ENCODE measurements around the gene PHLPP1.

The PHLPP1 gene

DNA sequence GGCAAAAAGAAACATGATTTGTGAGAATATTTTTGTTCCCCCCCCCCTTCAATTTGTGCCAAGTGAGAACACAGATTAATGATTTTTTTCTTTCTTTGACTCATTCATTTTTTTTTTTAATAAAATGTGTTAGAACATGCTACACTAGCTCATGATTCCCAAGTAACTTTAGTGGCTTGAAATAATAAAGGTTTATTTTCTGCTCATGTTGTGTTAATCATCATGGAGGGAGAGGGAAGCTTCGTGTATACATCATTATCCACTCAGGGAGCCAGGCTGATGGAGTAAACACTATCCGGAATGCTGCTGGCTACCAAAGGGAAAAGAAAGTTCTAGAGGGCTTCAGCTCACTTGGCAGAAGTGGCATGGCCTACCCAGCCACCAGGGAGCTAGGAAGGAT lies 40.6 kb downstream of the PHLPP1 start:
- Histone ChIP-seq H3K9me3 (ENCODE audit: control insufficient read depth, low read length) (no peaks in the 10 kb centered on the region), H3K4me1 (peaks cover 4% of the 10 kb centered on the region), H3K9ac (no peak overlapping the region), H2AFZ (no peak overlapping the region), H3K79me2 (peaks cover 3% of the 10 kb centered on the region), H3K27ac (no peak overlapping the region), H3K27me3 (ENCODE audit: control insufficient read depth, insufficient read depth, low read length) (no peaks in the 10 kb centered on the region), H3K4me2 (ENCODE audit: low read length) (no peak overlapping the region), H3K4me3 (ENCODE audit: low read depth, low read length) (no peak overlapping the region), H3K36me3 (ENCODE audit: control insufficient read depth, insufficient read depth, low read length) (no peaks in the 10 kb centered on the region)
- TF ChIP-seq, protein P1, sequence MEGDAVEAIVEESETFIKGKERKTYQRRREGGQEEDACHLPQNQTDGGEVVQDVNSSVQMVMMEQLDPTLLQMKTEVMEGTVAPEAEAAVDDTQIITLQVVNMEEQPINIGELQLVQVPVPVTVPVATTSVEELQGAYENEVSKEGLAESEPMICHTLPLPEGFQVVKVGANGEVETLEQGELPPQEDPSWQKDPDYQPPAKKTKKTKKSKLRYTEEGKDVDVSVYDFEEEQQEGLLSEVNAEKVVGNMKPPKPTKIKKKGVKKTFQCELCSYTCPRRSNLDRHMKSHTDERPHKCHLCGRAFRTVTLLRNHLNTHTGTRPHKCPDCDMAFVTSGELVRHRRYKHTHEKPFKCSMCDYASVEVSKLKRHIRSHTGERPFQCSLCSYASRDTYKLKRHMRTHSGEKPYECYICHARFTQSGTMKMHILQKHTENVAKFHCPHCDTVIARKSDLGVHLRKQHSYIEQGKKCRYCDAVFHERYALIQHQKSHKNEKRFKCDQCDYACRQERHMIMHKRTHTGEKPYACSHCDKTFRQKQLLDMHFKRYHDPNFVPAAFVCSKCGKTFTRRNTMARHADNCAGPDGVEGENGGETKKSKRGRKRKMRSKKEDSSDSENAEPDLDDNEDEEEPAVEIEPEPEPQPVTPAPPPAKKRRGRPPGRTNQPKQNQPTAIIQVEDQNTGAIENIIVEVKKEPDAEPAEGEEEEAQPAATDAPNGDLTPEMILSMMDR (IDR thresholded peaks at IDR 0.05), result no peak

DNA sequence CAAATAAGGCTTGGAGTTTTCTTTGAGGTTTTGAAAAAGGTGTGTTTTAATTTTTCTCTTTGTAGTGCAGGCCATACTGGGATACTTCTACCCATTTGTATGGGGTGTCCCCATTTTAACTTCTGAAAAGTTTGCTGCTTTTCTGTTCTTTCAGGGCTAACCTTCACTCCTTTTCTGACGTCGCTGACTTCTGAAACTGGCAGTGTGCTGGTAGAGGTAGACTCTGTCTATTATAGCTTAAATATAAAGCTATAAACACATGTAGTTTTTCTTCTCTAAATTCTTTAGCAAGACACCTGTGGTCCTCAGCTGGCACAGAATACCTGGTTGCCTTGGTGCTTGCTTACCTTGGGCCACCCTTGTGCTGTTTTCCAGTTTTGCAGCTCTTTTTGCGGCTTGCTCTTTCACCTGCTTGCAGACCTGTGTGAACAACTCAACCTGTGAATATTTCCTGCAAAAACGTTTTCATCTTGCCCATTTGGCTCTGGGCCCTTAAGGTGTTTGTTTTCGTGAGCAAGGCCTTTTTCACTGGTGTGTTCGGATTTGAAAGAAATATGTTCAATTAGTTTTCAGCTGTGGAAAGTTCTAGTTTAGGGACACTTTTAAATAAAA lies 42.2 kb downstream of the PHLPP1 start:
- Histone ChIP-seq H3K9ac (no peak overlapping the region), H3K4me3 (ENCODE audit: low read depth, low read length) (no peak overlapping the region)

DNA sequence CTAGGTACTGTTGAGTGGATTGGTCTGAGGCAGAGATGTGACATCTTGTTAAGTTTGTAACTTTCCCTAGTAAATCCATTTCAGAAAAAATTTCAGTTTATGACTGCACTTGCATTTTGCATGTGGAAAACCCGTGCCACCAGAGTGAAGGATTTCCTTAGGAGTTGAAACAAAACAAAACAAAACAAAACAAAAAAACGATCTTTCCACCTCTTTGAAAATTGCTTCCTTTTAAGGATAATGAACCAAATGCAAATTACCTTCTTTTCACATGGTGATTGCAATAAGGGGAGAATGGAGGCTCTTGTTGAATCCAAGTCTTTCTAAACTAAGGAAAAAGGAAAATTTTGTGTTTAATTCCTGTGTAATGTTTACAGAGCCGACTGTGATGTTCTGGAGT lies 43.2 kb downstream of the PHLPP1 start:
- peaks cover 4% of the 10 kb centered on the region for H3K4me1 ChIP-seq
- no peaks in the 10 kb centered on the region for H3K36me3 ChIP-seq (ENCODE audit: control insufficient read depth, insufficient read depth, low read length)
- H2AFZ ChIP-seq, result no peak overlapping the region
- H3K27ac ChIP-seq, result no peak overlapping the region
- peaks cover 6% of the 10 kb centered on the region for H3K79me2 ChIP-seq
- H3K4me2 ChIP-seq (ENCODE audit: low read length), result no peak overlapping the region
- H3K4me3 ChIP-seq (ENCODE audit: low read depth, low read length), result no peak overlapping the region
- H3K27me3 ChIP-seq (ENCODE audit: control insufficient read depth, insufficient read depth, low read length), result no peaks in the 10 kb centered on the region
- TF ChIP-seq, protein P1 (IDR thresholded peaks at IDR 0.05), result no peak
- no peak overlapping the region for H3K9ac ChIP-seq
- H3K9me3 ChIP-seq (ENCODE audit: control insufficient read depth, low read length), result no peaks in the 10 kb centered on the region

More for the DNA sequence above, 42.2 kb downstream of the PHLPP1 start:
- Histone ChIP-seq H3K4me2 (ENCODE audit: low read length) (no peak overlapping the region), H3K4me1 (no peaks in the 10 kb centered on the region), H3K9me3 (ENCODE audit: control insufficient read depth, low read length) (no peaks in the 10 kb centered on the region), H3K27ac (no peak overlapping the region), H3K79me2 (peaks cover 6% of the 10 kb centered on the region), H2AFZ (no peak overlapping the region), H3K36me3 (ENCODE audit: control insufficient read depth, insufficient read depth, low read length) (no peaks in the 10 kb centered on the region), H3K27me3 (ENCODE audit: control insufficient read depth, insufficient read depth, low read length) (no peaks in the 10 kb centered on the region)
- TF ChIP-seq, protein P1 (IDR thresholded peaks at IDR 0.05), result no peak

DNA sequence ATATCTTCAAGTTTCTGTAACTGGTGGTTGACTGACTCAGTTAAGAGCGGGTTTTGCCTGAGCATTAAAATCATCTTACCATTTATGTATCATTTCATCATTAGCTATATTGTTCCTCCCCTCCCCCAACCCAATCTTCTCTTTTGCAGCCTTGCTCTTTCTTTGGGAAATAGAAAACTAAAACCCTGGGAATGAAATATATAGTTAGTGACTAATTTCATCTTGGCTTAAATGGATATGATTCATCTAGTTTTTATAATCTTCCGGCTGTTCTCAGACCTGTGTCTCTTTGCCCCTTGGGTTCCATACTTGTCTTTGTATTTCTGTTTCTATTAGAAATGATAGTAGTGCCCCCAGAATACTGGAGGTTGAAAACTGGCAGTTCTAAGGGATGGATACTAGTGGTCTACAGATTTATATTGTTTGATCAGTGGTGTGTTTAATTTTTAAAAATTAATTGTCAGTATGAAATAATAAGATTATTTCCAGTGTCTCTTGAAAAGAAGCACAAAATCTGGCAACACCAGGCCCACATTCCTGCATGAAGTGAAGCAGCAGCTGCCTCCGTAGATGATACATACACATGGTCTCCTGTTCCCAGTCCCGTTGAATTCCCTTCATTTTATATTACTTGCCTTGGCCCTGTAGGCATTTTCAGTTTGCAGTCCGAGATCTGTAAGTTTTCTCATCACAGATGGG lies 44.5 kb downstream of the PHLPP1 start:
- Histone ChIP-seq H3K36me3 (ENCODE audit: control insufficient read depth, insufficient read depth, low read length) (no peaks in the 10 kb centered on the region), H3K4me1 (peaks cover 4% of the 10 kb centered on the region)
- TF ChIP-seq, protein P1 (IDR thresholded peaks at IDR 0.05), result no peak

DNA sequence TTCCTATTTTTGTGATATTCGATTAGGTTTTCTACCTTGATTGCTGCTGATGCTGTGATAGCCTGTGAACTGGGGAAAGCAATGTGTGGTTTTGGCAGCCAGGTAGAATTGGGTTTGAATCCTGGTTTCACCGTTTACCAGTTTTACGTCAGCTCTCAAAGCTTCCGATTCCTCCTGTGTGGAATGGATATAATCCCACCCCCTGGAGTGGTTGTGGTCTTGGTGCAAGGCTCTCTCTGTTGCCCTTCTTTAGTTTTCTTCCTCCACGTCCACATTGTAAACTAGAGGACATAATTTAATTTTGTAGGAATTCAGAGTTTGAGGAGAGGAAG lies 45.0 kb downstream of the PHLPP1 start:
- no peak overlapping the region for H3K4me3 ChIP-seq (ENCODE audit: low read depth, low read length)
- H3K4me1 ChIP-seq, result peaks cover 4% of the 10 kb centered on the region
- H3K27me3 ChIP-seq (ENCODE audit: control insufficient read depth, insufficient read depth, low read length), result no peaks in the 10 kb centered on the region
- no peaks in the 10 kb centered on the region for H3K9me3 ChIP-seq (ENCODE audit: control insufficient read depth, low read length)
- H3K36me3 ChIP-seq (ENCODE audit: control insufficient read depth, insufficient read depth, low read length), result no peaks in the 10 kb centered on the region
- H3K9ac ChIP-seq, result no peak overlapping the region
- H3K27ac ChIP-seq, result no peak overlapping the region
- no peak overlapping the region for H2AFZ ChIP-seq
- peaks cover 18% of the 10 kb centered on the region for H3K79me2 ChIP-seq
- H3K4me2 ChIP-seq (ENCODE audit: low read length), result no peak overlapping the region
- TF ChIP-seq, protein P1 (IDR thresholded peaks at IDR 0.05), result no peak

More for the DNA sequence above, 44.5 kb downstream of the PHLPP1 start:
- Histone ChIP-seq H3K9ac (no peak overlapping the region), H2AFZ (no peak overlapping the region), H3K27ac (no peak overlapping the region), H3K27me3 (ENCODE audit: control insufficient read depth, insufficient read depth, low read length) (no peaks in the 10 kb centered on the region), H3K4me3 (ENCODE audit: low read depth, low read length) (no peak overlapping the region), H3K79me2 (peaks cover 13% of the 10 kb centered on the region), H3K9me3 (ENCODE audit: control insufficient read depth, low read length) (no peaks in the 10 kb centered on the region), H3K4me2 (ENCODE audit: low read length) (no peak overlapping the region)
